Measurements from ENCODE around the gene MED23.
"Not testable (repeated sequence)": the region's sequence is repeated elsewhere in the genome, so short reads cannot be mapped to it uniquely, and the experiment has no call there.

MED23 gene

GRCh38 chr6:131547488-131547887 is 80.6 kb downstream of the MED23 start:
- Histone ChIP-seq H3K4me3 (replicated peaks; ENCODE audit: insufficient read depth, low read length) (no peak overlapping the region), H3K27ac (replicated peaks) (no peak overlapping the region), H3K27me3 (ENCODE audit: insufficient read depth, poor library complexity, severe bottlenecking) (peaks cover 2% of the 10 kb centered on the region)
- no peak for DNase-seq (ENCODE audit: low read depth in 1 of 2, low spot score in 1 of 2)
- TF ChIP-seq, protein P1, sequence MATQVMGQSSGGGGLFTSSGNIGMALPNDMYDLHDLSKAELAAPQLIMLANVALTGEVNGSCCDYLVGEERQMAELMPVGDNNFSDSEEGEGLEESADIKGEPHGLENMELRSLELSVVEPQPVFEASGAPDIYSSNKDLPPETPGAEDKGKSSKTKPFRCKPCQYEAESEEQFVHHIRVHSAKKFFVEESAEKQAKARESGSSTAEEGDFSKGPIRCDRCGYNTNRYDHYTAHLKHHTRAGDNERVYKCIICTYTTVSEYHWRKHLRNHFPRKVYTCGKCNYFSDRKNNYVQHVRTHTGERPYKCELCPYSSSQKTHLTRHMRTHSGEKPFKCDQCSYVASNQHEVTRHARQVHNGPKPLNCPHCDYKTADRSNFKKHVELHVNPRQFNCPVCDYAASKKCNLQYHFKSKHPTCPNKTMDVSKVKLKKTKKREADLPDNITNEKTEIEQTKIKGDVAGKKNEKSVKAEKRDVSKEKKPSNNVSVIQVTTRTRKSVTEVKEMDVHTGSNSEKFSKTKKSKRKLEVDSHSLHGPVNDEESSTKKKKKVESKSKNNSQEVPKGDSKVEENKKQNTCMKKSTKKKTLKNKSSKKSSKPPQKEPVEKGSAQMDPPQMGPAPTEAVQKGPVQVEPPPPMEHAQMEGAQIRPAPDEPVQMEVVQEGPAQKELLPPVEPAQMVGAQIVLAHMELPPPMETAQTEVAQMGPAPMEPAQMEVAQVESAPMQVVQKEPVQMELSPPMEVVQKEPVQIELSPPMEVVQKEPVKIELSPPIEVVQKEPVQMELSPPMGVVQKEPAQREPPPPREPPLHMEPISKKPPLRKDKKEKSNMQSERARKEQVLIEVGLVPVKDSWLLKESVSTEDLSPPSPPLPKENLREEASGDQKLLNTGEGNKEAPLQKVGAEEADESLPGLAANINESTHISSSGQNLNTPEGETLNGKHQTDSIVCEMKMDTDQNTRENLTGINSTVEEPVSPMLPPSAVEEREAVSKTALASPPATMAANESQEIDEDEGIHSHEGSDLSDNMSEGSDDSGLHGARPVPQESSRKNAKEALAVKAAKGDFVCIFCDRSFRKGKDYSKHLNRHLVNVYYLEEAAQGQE (IDR thresholded peaks at IDR 0.05; ENCODE audit: insufficient replicate concordance, low read depth): no peak
- TF ChIP-seq GABPA (IDR thresholded peaks at IDR 0.05; ENCODE audit: low read depth) (no peak), SPI1 (IDR thresholded peaks at IDR 0.05; ENCODE audit: borderline replicate concordance, low read depth) (no peak), POLR2AphosphoS5 (IDR thresholded peaks at IDR 0.05; ENCODE audit: low read depth) (no peak)
- TF ChIP-seq, protein P2, sequence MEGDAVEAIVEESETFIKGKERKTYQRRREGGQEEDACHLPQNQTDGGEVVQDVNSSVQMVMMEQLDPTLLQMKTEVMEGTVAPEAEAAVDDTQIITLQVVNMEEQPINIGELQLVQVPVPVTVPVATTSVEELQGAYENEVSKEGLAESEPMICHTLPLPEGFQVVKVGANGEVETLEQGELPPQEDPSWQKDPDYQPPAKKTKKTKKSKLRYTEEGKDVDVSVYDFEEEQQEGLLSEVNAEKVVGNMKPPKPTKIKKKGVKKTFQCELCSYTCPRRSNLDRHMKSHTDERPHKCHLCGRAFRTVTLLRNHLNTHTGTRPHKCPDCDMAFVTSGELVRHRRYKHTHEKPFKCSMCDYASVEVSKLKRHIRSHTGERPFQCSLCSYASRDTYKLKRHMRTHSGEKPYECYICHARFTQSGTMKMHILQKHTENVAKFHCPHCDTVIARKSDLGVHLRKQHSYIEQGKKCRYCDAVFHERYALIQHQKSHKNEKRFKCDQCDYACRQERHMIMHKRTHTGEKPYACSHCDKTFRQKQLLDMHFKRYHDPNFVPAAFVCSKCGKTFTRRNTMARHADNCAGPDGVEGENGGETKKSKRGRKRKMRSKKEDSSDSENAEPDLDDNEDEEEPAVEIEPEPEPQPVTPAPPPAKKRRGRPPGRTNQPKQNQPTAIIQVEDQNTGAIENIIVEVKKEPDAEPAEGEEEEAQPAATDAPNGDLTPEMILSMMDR (IDR thresholded peaks at IDR 0.05; ENCODE audit: insufficient read depth, low read length): no peak

DNA sequence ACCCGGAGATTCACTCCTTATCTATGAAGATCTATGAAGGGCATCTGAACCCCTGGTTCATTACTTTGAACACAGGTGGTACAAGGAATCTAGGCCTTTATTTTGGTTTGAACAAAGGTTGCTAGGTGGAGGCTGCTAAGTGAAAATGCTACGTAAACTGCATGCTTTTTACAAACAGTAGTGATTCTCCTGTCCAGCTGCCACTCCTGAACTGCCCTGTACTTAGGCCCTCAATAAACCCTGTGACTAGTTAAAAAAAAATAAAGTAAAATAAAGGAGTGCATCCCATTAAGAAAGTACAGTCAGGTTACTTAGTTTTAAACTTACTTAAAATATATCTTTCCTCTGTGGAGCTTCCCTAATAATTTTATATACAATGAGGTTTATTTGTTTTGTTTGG is 82.7 kb downstream of the MED23 start:
- TF ChIP-seq POLR2AphosphoS5 (IDR thresholded peaks at IDR 0.05; ENCODE audit: low read depth) (no peak), GABPA (IDR thresholded peaks at IDR 0.05; ENCODE audit: low read depth) (no peak), SPI1 (IDR thresholded peaks at IDR 0.05; ENCODE audit: borderline replicate concordance, low read depth) (no peak)
- TF ChIP-seq, protein P2 (IDR thresholded peaks at IDR 0.05; ENCODE audit: insufficient read depth, low read length): no peak
- TF ChIP-seq, protein P1 (IDR thresholded peaks at IDR 0.05; ENCODE audit: insufficient replicate concordance, low read depth): no peak
- DNase-seq (ENCODE audit: low read depth in 1 of 2, low spot score in 1 of 2): no peak

GRCh38 chr6:131538615-131539014 is 89.4 kb downstream of the MED23 start:
- H3K27ac ChIP-seq (replicated peaks); H3K27me3 ChIP-seq (ENCODE audit: insufficient read depth, poor library complexity, severe bottlenecking); H3K4me3 ChIP-seq (replicated peaks; ENCODE audit: insufficient read depth, low read length); DNase-seq (ENCODE audit: low read depth in 1 of 2, low spot score in 1 of 2): not testable (repeated sequence)

More for the DNA sequence above, 82.7 kb downstream of the MED23 start:
- peaks cover 2% of the 10 kb centered on the region for H3K27me3 ChIP-seq (ENCODE audit: insufficient read depth, poor library complexity, severe bottlenecking)
- no peak overlapping the region for H3K27ac ChIP-seq (replicated peaks)
- H3K4me3 ChIP-seq (replicated peaks; ENCODE audit: insufficient read depth, low read length): no peak overlapping the region

GRCh38 chr6:131532580-131533039 is 95.4 kb downstream of the MED23 start:
- Histone ChIP-seq H3K4me3 (replicated peaks; ENCODE audit: insufficient read depth, low read length) (no peak overlapping the region), H3K27me3 (ENCODE audit: insufficient read depth, poor library complexity, severe bottlenecking) (peaks cover 2% of the 10 kb centered on the region), H3K27ac (replicated peaks) (no peak overlapping the region)
- TF ChIP-seq POLR2AphosphoS5 (IDR thresholded peaks at IDR 0.05; ENCODE audit: low read depth) (no peak), SPI1 (IDR thresholded peaks at IDR 0.05; ENCODE audit: borderline replicate concordance, low read depth) (no peak), GABPA (IDR thresholded peaks at IDR 0.05; ENCODE audit: low read depth) (no peak)
- TF ChIP-seq, protein P2 (IDR thresholded peaks at IDR 0.05; ENCODE audit: insufficient read depth, low read length): no peak
- TF ChIP-seq, protein P1 (IDR thresholded peaks at IDR 0.05; ENCODE audit: insufficient replicate concordance, low read depth): no peak
- DNase-seq (ENCODE audit: low read depth in 1 of 2, low spot score in 1 of 2): no peak

DNA sequence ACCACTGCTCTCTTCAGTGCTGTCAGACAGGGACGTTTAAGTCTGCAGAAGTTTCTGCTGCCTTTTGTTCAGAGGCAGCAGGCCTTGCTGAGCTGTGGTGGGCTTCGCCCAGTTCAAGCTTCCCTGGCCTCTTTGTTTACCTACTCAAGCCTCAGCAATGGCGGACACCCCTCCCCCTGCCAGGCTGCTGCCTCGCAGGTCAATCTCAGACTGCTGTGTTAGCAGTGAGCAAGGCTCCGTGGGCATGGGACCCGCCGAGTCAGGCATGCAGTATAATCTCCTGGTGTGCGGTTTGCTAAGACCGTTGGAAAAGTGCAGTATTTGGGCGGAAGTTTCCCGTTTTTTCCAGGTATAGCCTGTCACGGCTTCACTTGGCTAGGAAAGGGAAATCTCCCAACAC is 96.4 kb downstream of the MED23 start:
- not testable (repeated sequence) for DNase-seq (ENCODE audit: low read depth in 1 of 2, low spot score in 1 of 2); H3K27me3 ChIP-seq (ENCODE audit: insufficient read depth, poor library complexity, severe bottlenecking); H3K27ac ChIP-seq (replicated peaks); H3K4me3 ChIP-seq (replicated peaks; ENCODE audit: insufficient read depth, low read length)

- H3K27me3 ChIP-seq (ENCODE audit: insufficient read depth, poor library complexity, severe bottlenecking); H3K4me3 ChIP-seq (replicated peaks; ENCODE audit: insufficient read depth, low read length); H3K27ac ChIP-seq (replicated peaks); DNase-seq (ENCODE audit: low read depth in 1 of 2, low spot score in 1 of 2): not testable (repeated sequence)
These were observed 97.1 kb downstream of the MED23 start for GRCh38 chr6:131530936-131531335.

All from HL-60 (cell line).